Kidney epithelial cell (primary cell): ENCODE data around the gene TBXAS1. TPM values are rescaled to one million over a fixed set of nuclear protein-coding genes. Genes with fewer than 3 reads are reported as not detected.

ENCODE experiments used
- DNase-seq: peaks from one replicate; pipeline ENCODE4 v3.0.0-alpha.2; 2010; ENCODE audit warnings: low read depth
- H3K27me3 ChIP-seq: 2 replicates; pipeline ENCODE4 v1.6.0; 2011; ENCODE audit warnings: low read length; ENCODE audit not compliant: control insufficient read depth, insufficient read depth
- H3K36me3 ChIP-seq: 2 replicates; pipeline ENCODE4 v1.5.1; 2011; ENCODE audit warnings: low read length; ENCODE audit not compliant: control insufficient read depth, insufficient read depth
- H3K4me3 ChIP-seq: 2 replicates; pipeline ENCODE4 v1.5.1; 2011; ENCODE audit warnings: low read depth, mild to moderate bottlenecking, control low read depth, low read length
- total RNA-seq: library from RNA; depleted of rRNA; stranded (reverse); fragments of >200 nt; gene quantifications from 2 replicates; pipeline ENCODE4 v1.2.3, GENCODE V29; 2015
- TF ChIP-seq, protein P1 (sequence below): IDR thresholded peaks from 2 replicates; pipeline ENCODE4 v1.5.1; 2011; ENCODE audit warnings: mild to moderate bottlenecking, moderate library complexity, low read length, control low read depth, inconsistent platforms; ENCODE audit not compliant: insufficient read depth, poor library complexity, severe bottlenecking

Gene TBXAS1
- total RNA-seq, 1 donor from 2014 or later: 7.8 TPM

DNA sequence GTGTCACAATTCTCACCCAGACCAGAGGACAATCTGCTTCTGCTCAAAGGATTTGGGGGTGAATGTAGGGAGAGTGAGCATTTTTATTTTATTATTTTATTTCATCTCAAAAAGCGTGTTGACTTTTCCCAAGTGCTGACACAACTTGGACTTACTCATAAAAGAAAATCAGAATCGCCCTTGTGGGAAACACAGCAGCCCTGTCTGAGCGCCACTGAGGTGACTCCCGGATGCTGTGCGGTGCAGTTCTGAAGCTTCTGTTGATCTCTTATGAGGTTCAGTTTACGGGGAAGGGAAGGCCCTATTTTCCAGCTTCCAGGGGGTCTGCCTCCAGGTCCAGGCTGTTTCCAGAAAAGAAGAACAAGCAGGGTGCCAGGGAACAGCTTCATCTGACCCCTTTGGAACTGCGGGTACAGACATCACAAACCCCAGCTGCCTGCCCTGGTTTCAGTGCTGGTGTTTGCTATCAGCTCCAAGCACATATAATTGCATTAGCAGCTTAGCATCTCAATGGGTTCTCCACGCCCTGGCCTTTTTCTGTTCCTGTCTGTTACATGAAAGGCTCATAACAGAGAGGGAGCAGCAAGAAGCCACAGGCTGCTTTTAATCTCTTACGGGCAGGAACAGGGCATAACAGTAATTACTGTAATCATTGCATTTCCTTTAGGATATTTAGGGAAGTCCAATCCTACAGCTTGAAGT is 181.3 kb downstream of the TBXAS1 start:
- TF ChIP-seq, protein P1, sequence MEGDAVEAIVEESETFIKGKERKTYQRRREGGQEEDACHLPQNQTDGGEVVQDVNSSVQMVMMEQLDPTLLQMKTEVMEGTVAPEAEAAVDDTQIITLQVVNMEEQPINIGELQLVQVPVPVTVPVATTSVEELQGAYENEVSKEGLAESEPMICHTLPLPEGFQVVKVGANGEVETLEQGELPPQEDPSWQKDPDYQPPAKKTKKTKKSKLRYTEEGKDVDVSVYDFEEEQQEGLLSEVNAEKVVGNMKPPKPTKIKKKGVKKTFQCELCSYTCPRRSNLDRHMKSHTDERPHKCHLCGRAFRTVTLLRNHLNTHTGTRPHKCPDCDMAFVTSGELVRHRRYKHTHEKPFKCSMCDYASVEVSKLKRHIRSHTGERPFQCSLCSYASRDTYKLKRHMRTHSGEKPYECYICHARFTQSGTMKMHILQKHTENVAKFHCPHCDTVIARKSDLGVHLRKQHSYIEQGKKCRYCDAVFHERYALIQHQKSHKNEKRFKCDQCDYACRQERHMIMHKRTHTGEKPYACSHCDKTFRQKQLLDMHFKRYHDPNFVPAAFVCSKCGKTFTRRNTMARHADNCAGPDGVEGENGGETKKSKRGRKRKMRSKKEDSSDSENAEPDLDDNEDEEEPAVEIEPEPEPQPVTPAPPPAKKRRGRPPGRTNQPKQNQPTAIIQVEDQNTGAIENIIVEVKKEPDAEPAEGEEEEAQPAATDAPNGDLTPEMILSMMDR: no peak
- no peaks in the 10 kb centered on the region for H3K27me3 ChIP-seq
- H3K4me3 ChIP-seq: no peak overlapping the region
- no peak for DNase-seq
- H3K36me3 ChIP-seq: no peaks in the 10 kb centered on the region

DNA sequence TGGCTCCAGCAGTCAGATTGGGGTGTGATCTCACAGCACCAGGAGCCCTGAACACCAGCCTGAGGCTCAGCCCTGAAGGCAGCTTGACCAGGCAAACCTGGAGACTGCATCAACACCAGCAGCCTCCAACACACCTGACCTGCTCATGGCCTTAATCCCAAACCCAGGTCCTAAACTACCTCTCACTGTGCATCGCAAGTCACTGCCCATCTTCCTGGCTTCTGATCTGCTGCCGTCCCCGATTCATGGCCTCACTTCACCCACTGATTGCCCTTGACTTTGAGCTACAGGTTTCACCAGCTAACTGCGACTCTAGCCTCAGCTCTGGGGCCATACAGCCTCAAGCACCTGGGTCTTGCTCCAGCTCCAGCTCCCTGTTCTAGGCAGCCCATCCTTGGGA is 184.6 kb downstream of the TBXAS1 start:
- Histone ChIP-seq H3K36me3 (no peaks in the 10 kb centered on the region), H3K27me3 (no peaks in the 10 kb centered on the region), H3K4me3 (no peak overlapping the region)
- DNase-seq: no peak
- TF ChIP-seq, protein P1: no peak

DNA sequence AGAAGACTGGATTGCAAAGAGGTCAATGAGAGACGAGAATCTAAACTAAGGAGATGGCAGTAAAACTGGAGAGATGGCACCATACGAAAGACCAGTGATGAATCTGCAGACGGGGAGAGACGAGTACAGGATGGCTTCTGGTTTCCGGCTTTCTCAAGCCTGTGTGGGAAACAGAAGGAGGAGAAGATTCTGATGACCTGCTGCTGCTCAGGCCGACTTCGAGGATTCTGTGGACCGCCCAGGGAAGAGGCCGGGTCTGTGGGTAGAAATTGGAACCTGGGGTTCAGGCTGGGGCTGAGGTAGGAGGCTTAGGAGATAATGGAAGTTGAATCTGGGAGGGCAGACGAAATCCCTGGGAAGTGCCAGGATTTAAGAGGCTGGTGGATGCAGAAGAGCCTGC is 185.1 kb downstream of the TBXAS1 start:
- TF ChIP-seq, protein P1: no peak
- no peak for DNase-seq
- H3K36me3 ChIP-seq: no peaks in the 10 kb centered on the region
- H3K27me3 ChIP-seq: no peaks in the 10 kb centered on the region
- H3K4me3 ChIP-seq: no peak overlapping the region

DNA sequence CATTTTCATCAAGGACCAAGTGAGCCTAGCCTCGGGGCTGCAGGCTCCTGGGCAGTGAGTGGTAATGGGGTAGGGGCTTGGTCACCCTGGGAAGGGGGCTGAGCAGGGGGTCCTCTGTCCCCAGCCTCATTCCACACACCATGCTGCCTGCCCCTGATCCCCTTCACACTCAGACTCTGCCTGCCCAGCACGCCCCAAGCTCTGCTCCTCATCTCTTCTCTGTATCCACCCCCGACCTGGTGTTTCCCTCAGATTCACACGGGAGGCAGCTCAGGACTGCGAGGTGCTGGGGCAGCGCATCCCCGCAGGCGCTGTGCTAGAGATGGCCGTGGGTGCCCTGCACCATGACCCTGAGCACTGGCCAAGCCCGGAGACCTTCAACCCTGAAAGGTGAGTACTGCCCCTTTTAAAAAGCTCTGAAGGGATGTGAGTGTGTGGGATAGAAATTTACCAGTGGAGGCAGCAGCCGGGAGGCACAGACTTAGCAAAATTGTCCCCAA is 186.5 kb downstream of the TBXAS1 start:
- TF ChIP-seq, protein P1: no peak
- no peak for DNase-seq

DNA sequence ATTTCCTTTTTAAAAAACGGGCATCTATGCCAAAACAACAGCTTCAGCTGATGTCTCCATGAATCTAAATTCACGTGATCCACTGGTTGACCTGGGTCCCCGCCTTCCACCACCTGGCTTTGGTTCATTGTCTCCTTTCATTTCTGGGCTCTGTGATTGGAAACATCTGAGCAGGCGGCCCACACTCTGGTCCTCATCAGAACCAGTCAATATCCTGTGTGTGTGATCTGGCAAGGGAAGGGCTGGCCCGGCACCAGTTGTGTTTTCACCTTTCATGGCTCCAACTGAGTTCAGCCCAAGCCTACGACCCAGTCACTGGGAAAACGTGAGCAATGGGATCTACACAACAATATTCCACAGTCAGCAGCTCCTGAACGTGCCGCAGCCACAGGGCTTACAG is 187.5 kb downstream of the TBXAS1 start:
- H3K36me3 ChIP-seq: no peaks in the 10 kb centered on the region
- no peak overlapping the region for H3K4me3 ChIP-seq
- H3K27me3 ChIP-seq: no peaks in the 10 kb centered on the region
- no peak for DNase-seq
- TF ChIP-seq, protein P1: no peak

More for the DNA sequence above, 186.5 kb downstream of the TBXAS1 start:
- Histone ChIP-seq H3K36me3 (no peaks in the 10 kb centered on the region), H3K4me3 (no peak overlapping the region), H3K27me3 (no peaks in the 10 kb centered on the region)

DNA sequence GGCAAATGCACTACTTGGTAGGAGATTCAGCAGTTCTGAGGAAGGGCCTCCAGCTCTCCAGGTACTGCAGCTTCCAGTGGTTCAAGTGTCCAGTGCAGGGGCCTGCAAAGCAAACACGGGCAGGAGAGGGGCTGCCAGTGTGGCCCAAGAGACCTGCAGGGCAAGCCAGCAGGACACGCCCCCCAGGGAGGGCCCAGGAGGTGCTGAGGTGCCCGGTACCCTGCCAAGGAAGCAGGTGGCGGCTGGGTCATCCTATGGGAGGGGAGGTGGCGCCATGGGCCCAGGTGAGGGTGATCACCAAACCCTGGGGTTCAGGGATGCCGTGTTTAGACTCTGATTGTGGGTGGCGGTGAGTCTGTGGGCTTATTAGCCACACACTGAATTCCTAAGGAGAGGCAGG is 188.0 kb downstream of the TBXAS1 start:
- Histone ChIP-seq H3K36me3 (no peaks in the 10 kb centered on the region), H3K4me3 (no peak overlapping the region), H3K27me3 (no peaks in the 10 kb centered on the region)
- DNase-seq: no peak
- TF ChIP-seq, protein P1: no peak
